GM23338 (cell line): ENCODE measurements around the gene MAP4K4. TPM values are rescaled to one million over a fixed set of nuclear protein-coding genes. Genes with fewer than 3 reads are reported as not detected.

Experiments used
- ATAC-seq: fragments of 200-7000 bp; cut with Tn5 transposase; 3 replicates; pipeline ENCODE4 v1.9.1; 2020
- DNase-seq: peaks from one replicate; pipeline ENCODE4 v3.0.0-alpha.2; 2015; ENCODE audit warnings: low spot score
- H2AFZ ChIP-seq: fragments of 200-600 bp; sonication (generic); 2 replicates; pipeline ENCODE4 v1.8.0; 2016; ENCODE audit warnings: antibody characterized with exemption, mild to moderate bottlenecking, moderate library complexity
- H3F3A ChIP-seq: fragments of 200-600 bp; sonication (generic); replicated peaks from 2 replicates; pipeline ENCODE4 v1.8.0; 2017; ENCODE audit warnings: antibody characterized with exemption, mixed run types, low read depth
- H3K27ac ChIP-seq: fragments of 200-600 bp; sonication (generic); 2 replicates; pipeline ENCODE4 v1.6.1; 2016; ENCODE audit warnings: low read depth
- H3K27me3 ChIP-seq: fragments of 200-600 bp; sonication (generic); 2 replicates; pipeline ENCODE4 v1.8.0; 2016; ENCODE audit warnings: mild to moderate bottlenecking, mixed run types, moderate library complexity; ENCODE audit not compliant: insufficient read depth
- H3K36me3 ChIP-seq: fragments of 200-600 bp; sonication (generic); 2 replicates; pipeline ENCODE4 v1.8.0; 2016; ENCODE audit warnings: mild to moderate bottlenecking; ENCODE audit not compliant: insufficient read depth
- H3K4me1 ChIP-seq: fragments of 200-600 bp; sonication (generic); 2 replicates; pipeline ENCODE4 v1.8.0; 2016; ENCODE audit warnings: mild to moderate bottlenecking, moderate library complexity; ENCODE audit not compliant: insufficient read depth
- H3K4me2 ChIP-seq: fragments of 200-600 bp; sonication (generic); 2 replicates; pipeline ENCODE4 v1.7.1; 2017; ENCODE audit warnings: mixed run types
- H3K4me3 ChIP-seq: fragments of 200-600 bp; sonication (generic); 2 replicates; pipeline ENCODE4 v1.6.1; 2016; ENCODE audit warnings: mixed run types
- H3K79me2 ChIP-seq: fragments of 200-600 bp; sonication (generic); replicated peaks from 2 replicates; pipeline ENCODE4 v1.8.0; 2017; ENCODE audit warnings: mild to moderate bottlenecking; ENCODE audit not compliant: insufficient read depth
- H3K9me2 ChIP-seq: fragments of 200-600 bp; sonication (generic); 2 replicates; pipeline ENCODE4 v1.8.0; 2017; ENCODE audit not compliant: insufficient read depth
- H4K20me1 ChIP-seq: fragments of 200-600 bp; sonication (generic); replicated peaks from 2 replicates; pipeline ENCODE4 v1.8.0; 2017; ENCODE audit warnings: mild to moderate bottlenecking; ENCODE audit not compliant: insufficient read depth
- H3K27ac Mint-ChIP-seq: 2 replicates; pipeline ENCODE4 v1.8.0; 2020; ENCODE audit warnings: inconsistent platforms, mild to moderate bottlenecking, moderate library complexity, mixed read lengths
- H3K27me3 Mint-ChIP-seq: 3 replicates; pipeline ENCODE4 v1.8.0; 2022; ENCODE audit warnings: low read depth, mild to moderate bottlenecking, moderate library complexity, mixed read lengths, inconsistent platforms; ENCODE audit not compliant: insufficient read depth, poor library complexity
- H3K36me3 Mint-ChIP-seq: 3 replicates; pipeline ENCODE4 v1.8.0; 2021; ENCODE audit warnings: low read depth, mild to moderate bottlenecking, inconsistent platforms, moderate library complexity, mixed read lengths
- H3K4me1 Mint-ChIP-seq: 3 replicates; pipeline ENCODE4 v1.8.0; 2020; ENCODE audit warnings: mild to moderate bottlenecking, inconsistent platforms, mixed read lengths
- H3K4me3 Mint-ChIP-seq: 3 replicates; pipeline ENCODE4 v1.8.0; 2021; ENCODE audit warnings: moderate library complexity, mild to moderate bottlenecking, inconsistent platforms, mixed read lengths
- H3K9me3 Mint-ChIP-seq: 3 replicates; pipeline ENCODE4 v1.8.0; 2020; ENCODE audit warnings: moderate library complexity, mild to moderate bottlenecking, inconsistent platforms, mixed read lengths
- CREB1 ChIP-seq: fragments of 250-450 bp; sonication (Bioruptor Pico); IDR thresholded peaks from 2 replicates; pipeline ENCODE4 v1.5.0; 2020; ENCODE audit warnings: low read depth, mild to moderate bottlenecking, moderate library complexity
- EZH2 ChIP-seq: fragments of 200-600 bp; sonication (generic); IDR thresholded peaks from one replicate; pipeline ENCODE4 v1.8.0; 2017; ENCODE audit warnings: antibody characterized with exemption, mild to moderate bottlenecking, low read depth; ENCODE audit not compliant: unreplicated experiment
- EZH2phosphoT487 ChIP-seq: fragments of 200-600 bp; sonication (generic); IDR thresholded peaks from one replicate; pipeline ENCODE4 v1.8.1; 2018; ENCODE audit warnings: antibody characterized with exemption; ENCODE audit not compliant: unreplicated experiment
- JUNB ChIP-seq: IDR thresholded peaks from one replicate; pipeline ENCODE4 v1.6.1; 2016; ENCODE audit warnings: antibody characterized with exemption; ENCODE audit not compliant: unreplicated experiment
- NANOG ChIP-seq: IDR thresholded peaks from 2 replicates; pipeline ENCODE4 v1.6.1; 2016; ENCODE audit warnings: antibody characterized with exemption, borderline replicate concordance
- STAT1 ChIP-seq: IDR thresholded peaks from one replicate; pipeline ENCODE4 v1.6.1; 2016; ENCODE audit warnings: antibody characterized with exemption; ENCODE audit not compliant: unreplicated experiment
- ZNF114 ChIP-seq: fragments of 250-450 bp; sonication (Bioruptor Pico); IDR thresholded peaks from 2 replicates; pipeline ENCODE4 v1.5.0; 2020; ENCODE audit warnings: mild to moderate bottlenecking, moderate library complexity
- ZNF331 ChIP-seq: fragments of 250-450 bp; sonication (Bioruptor Pico); IDR thresholded peaks from 2 replicates; pipeline ENCODE4 v1.5.0; 2020; ENCODE audit warnings: low read depth, mild to moderate bottlenecking, moderate library complexity
- polyA plus RNA-seq: library from polyadenylated mRNA; unstranded; fragments of >200 nt; fragmentation: Nextera tagmentation; extraction: Ambion mirVana; gene quantifications from 2 replicates; pipeline ENCODE4 v1.2.1, GENCODE V29; 2016
- total RNA-seq: library from RNA; depleted of rRNA; stranded (reverse); fragments of >200 nt; shearing (Covaris generic); gene quantifications from 2 replicates; pipeline ENCODE4 v1.2.3, GENCODE V29; 2014
- TF ChIP-seq, protein P1 (sequence below): fragments of 250-450 bp; sonication (Bioruptor Pico); IDR thresholded peaks from 2 replicates; pipeline ENCODE4 v1.5.0; 2020; ENCODE audit warnings: mild to moderate bottlenecking, moderate library complexity
- TF ChIP-seq, protein P2 (sequence below): IDR thresholded peaks from 2 replicates; pipeline ENCODE4 v1.6.1; 2016; ENCODE audit warnings: antibody characterized with exemption

The MAP4K4 gene
- total and polyA plus RNA-seq, 2 experiments from 2014 or later, result 34.6 to 99.2 TPM

DNA sequence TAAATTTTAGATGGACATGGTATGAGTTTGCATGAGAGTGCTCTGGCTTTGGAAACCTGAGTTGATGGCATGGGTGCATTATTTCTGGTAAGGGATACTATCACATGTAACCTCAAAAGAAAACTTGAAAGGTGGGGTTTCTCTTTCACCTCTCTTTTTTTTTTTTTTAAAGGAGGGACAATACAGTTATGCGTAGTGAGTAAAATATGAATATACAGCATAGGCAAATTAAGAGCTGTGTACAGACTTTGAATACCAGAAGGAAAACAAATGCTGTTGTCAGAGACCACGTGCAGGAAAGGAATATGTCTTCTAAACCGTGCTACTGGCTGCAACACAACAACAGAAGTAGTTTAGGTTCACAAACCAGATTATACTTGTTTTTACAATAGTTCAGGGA is 82.1 kb downstream of the MAP4K4 start (continued):
- TF ChIP-seq, protein P1, sequence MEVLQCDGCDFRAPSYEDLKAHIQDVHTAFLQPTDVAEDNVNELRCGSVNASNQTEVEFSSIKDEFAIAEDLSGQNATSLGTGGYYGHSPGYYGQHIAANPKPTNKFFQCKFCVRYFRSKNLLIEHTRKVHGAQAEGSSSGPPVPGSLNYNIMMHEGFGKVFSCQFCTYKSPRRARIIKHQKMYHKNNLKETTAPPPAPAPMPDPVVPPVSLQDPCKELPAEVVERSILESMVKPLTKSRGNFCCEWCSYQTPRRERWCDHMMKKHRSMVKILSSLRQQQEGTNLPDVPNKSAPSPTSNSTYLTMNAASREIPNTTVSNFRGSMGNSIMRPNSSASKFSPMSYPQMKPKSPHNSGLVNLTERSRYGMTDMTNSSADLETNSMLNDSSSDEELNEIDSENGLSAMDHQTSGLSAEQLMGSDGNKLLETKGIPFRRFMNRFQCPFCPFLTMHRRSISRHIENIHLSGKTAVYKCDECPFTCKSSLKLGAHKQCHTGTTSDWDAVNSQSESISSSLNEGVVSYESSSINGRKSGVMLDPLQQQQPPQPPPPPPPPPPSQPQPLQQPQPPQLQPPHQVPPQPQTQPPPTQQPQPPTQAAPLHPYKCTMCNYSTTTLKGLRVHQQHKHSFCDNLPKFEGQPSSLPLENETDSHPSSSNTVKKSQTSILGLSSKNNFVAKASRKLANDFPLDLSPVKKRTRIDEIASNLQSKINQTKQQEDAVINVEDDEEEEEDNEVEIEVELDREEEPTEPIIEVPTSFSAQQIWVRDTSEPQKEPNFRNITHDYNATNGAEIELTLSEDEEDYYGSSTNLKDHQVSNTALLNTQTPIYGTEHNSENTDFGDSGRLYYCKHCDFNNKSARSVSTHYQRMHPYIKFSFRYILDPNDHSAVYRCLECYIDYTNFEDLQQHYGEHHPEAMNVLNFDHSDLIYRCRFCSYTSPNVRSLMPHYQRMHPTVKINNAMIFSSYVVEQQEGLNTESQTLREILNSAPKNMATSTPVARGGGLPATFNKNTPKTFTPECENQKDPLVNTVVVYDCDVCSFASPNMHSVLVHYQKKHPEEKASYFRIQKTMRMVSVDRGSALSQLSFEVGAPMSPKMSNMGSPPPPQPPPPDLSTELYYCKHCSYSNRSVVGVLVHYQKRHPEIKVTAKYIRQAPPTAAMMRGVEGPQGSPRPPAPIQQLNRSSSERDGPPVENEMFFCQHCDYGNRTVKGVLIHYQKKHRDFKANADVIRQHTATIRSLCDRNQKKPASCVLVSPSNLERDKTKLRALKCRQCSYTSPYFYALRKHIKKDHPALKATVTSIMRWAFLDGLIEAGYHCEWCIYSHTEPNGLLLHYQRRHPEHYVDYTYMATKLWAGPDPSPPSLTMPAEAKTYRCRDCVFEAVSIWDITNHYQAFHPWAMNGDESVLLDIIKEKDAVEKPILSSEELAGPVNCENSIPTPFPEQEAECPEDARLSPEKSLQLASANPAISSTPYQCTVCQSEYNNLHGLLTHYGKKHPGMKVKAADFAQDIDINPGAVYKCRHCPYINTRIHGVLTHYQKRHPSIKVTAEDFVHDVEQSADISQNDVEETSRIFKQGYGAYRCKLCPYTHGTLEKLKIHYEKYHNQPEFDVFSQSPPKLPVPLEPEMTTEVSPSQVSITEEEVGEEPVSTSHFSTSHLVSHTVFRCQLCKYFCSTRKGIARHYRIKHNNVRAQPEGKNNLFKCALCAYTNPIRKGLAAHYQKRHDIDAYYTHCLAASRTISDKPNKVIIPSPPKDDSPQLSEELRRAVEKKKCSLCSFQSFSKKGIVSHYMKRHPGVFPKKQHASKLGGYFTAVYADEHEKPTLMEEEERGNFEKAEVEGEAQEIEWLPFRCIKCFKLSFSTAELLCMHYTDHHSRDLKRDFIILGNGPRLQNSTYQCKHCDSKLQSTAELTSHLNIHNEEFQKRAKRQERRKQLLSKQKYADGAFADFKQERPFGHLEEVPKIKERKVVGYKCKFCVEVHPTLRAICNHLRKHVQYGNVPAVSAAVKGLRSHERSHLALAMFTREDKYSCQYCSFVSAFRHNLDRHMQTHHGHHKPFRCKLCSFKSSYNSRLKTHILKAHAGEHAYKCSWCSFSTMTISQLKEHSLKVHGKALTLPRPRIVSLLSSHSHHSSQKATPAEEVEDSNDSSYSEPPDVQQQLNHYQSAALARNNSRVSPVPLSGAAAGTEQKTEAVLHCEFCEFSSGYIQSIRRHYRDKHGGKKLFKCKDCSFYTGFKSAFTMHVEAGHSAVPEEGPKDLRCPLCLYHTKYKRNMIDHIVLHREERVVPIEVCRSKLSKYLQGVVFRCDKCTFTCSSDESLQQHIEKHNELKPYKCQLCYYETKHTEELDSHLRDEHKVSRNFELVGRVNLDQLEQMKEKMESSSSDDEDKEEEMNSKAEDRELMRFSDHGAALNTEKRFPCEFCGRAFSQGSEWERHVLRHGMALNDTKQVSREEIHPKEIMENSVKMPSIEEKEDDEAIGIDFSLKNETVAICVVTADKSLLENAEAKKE (CRISPR knock-in tag), result no peak

- Histone ChIP-seq H3K79me2 (peaks cover 100% of the 10 kb centered on the region), H3K4me3 (no peak overlapping the region; the same call in 1 of the 2 replicates), H3K9me2 (no peaks in the 10 kb centered on the region), H3F3A (no peaks in the 10 kb centered on the region), H3K4me1 (peaks cover 66% of the 10 kb centered on the region), H3K27ac (no peak overlapping the region), H3K4me2 (peak overlapping the region; percentile 64), H4K20me1 (peaks cover 42% of the 10 kb centered on the region), H2AFZ (no peak overlapping the region), H3K36me3 (no peaks in the 10 kb centered on the region), H3K27me3 (no peaks in the 10 kb centered on the region)
- Mint-ChIP-seq H3K4me1 (peaks cover 66% of the 10 kb centered on the region), H3K27ac (peak overlapping the region; percentile 5), H3K4me3 (no peak overlapping the region), H3K27me3 (peaks cover 5% of the 10 kb centered on the region), H3K9me3 (no peaks in the 10 kb centered on the region), H3K36me3 (no peaks in the 10 kb centered on the region)
- ATAC-seq, result no peak
- DNase-seq, result no peak
- TF ChIP-seq EZH2phosphoT487 (no peak), CREB1 (CRISPR knock-in tag) (no peak), EZH2 (no peak), ZNF331 (CRISPR knock-in tag) (no peak), ZNF114 (no peak), STAT1 (no peak), NANOG (no peak), JUNB (no peak)
- TF ChIP-seq, protein P1 (CRISPR knock-in tag), result no peak
- TF ChIP-seq, protein P2, sequence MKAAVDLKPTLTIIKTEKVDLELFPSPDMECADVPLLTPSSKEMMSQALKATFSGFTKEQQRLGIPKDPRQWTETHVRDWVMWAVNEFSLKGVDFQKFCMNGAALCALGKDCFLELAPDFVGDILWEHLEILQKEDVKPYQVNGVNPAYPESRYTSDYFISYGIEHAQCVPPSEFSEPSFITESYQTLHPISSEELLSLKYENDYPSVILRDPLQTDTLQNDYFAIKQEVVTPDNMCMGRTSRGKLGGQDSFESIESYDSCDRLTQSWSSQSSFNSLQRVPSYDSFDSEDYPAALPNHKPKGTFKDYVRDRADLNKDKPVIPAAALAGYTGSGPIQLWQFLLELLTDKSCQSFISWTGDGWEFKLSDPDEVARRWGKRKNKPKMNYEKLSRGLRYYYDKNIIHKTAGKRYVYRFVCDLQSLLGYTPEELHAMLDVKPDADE, result no peak
These were observed 83.8 kb downstream of the MAP4K4 start for GRCh38 chr2:101781326-101781725.
